HG02610 (cell line): ENCODE data around the gene AP3B2.

Experiments
- ATAC-seq: cut with Tn5 transposase; IDR thresholded peaks from one replicate; pipeline ENCODE4 v1.9.1; 2021; ENCODE audit warnings: mild to moderate bottlenecking, moderate library complexity; ENCODE audit not compliant: unreplicated experiment

The AP3B2 gene

DNA sequence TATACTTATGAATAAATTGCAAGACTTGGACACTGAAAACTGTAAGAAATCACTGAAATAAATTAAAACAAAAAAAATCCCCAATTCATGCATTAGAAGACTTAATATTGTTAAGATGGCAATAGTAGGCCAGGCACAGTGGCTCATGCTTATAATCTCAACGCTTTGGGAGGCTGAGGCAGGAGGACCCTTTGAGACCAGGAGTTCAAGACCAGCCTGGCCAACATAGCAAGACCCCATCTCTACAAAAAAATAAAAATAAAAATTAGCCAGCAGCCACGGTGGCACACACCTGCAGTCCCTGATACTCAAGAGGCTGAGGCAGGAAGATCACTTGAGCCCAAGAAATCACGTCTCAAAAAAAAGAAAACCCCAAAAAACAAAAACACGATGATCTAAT lies 98.3 kb downstream of the AP3B2 start:
- no peak for ATAC-seq
